H1 (cell line): ENCODE measurements around the gene DNAI2. TPM values are rescaled to one million over a fixed set of nuclear protein-coding genes. Genes with fewer than 3 reads are reported as not detected.

Experiments
- CTCF ChIA-PET: fragments of 300-600 bp; sonication (Branson Sonifier 250); formaldehyde crosslinking; loops from one replicate; lab custom pipeline; 2021; ENCODE audit not compliant: partially characterized antibody; lab: Charles Lee
- POLR2A ChIA-PET: fragments of 300-600 bp; sonication (Branson Sonifier 250); formaldehyde crosslinking; loops from one replicate; lab custom pipeline; 2021; ENCODE audit warnings: inconsistent platforms; ENCODE audit not compliant: partially characterized antibody; lab: Charles Lee
- DNase-seq, 2 experiments: peaks; one replicate each; pipeline versions ENCODE4 v3.0.0 to v3.0.0-alpha.2; 2010 to 2022; ENCODE audit warnings: low spot score in 2 of 2, low read depth in 1 of 2, mixed read lengths in 1 of 2
- FAIRE-seq: peaks from 2 replicates; lab custom pipeline; 2011; peaks lifted over from hg19 to GRCh38; lab: Jason Lieb, UNC
- H2AFZ ChIP-seq: 2 replicates; pipeline ENCODE4 v1.8.1; 2012; ENCODE audit warnings: low read length, inconsistent platforms
- H2AK5ac ChIP-seq: 2 replicates; pipeline ENCODE4 v1.6.1; 2013; ENCODE audit warnings: low read depth, low read length
- H2BK120ac ChIP-seq: replicated peaks from 2 replicates; pipeline ENCODE3; 2013; ENCODE audit warnings: low read depth, low read length, inconsistent platforms
- H2BK12ac ChIP-seq: 2 replicates; pipeline ENCODE4 v1.6.1; 2013; ENCODE audit warnings: low read depth, low read length
- H2BK15ac ChIP-seq: 2 replicates; pipeline ENCODE4 v1.6.1; 2013; ENCODE audit warnings: low read length
- H2BK20ac ChIP-seq: 2 replicates; pipeline ENCODE4 v1.6.1; 2013; ENCODE audit warnings: low read length
- H2BK5ac ChIP-seq: 2 replicates; pipeline ENCODE4 v1.6.1; 2013; ENCODE audit warnings: low read depth, low read length
- H3K14ac ChIP-seq: 2 replicates; pipeline ENCODE4 v1.6.1; 2013; ENCODE audit warnings: inconsistent platforms; ENCODE audit not compliant: insufficient read length
- H3K18ac ChIP-seq: 2 replicates; pipeline ENCODE4 v1.6.1; 2013; ENCODE audit warnings: low read length; ENCODE audit errors: extremely low read depth
- H3K23ac ChIP-seq: 2 replicates; pipeline ENCODE4 v1.6.1; 2013; ENCODE audit warnings: inconsistent platforms; ENCODE audit not compliant: insufficient read length
- H3K23me2 ChIP-seq: 2 replicates; pipeline ENCODE4 v1.6.1; 2013; ENCODE audit warnings: low read depth, low read length
- H3K27ac ChIP-seq: 2 replicates; pipeline ENCODE4 v1.6.1; 2011; ENCODE audit warnings: low read depth, low read length, inconsistent platforms
- H3K27me3 ChIP-seq, 4 experiments: replicated peaks in 1 of 4; 1 replicate in 1 of 4; 2 replicates in 3 of 4; pipeline versions ENCODE4 v1.6.1 to v1.8.1; 2011 to 2013; ENCODE audit warnings: low read length in 3 of 4, mild to moderate bottlenecking in 3 of 4, inconsistent platforms in 2 of 4, mixed read lengths in 2 of 4, moderate library complexity in 1 of 4; ENCODE audit not compliant: control insufficient read depth in 3 of 4, insufficient read depth in 3 of 4; ENCODE audit errors: extremely low read depth in 1 of 4
- H3K36me3 ChIP-seq, 4 experiments: 2 replicates each; pipeline versions ENCODE4 v1.6.1 to v1.8.1; 2011 to 2013; ENCODE audit warnings: mild to moderate bottlenecking in 4 of 4, low read length in 3 of 4, moderate library complexity in 2 of 4, control low read depth in 1 of 4, inconsistent platforms in 1 of 4; ENCODE audit not compliant: insufficient read depth in 4 of 4, control insufficient read depth in 2 of 4
- H3K4ac ChIP-seq: replicated peaks from 2 replicates; pipeline ENCODE3; 2013; ENCODE audit warnings: low read length, low read depth, mixed read lengths, inconsistent platforms; ENCODE audit not compliant: insufficient read length
- H3K4me1 ChIP-seq, 4 experiments: replicated peaks in 1 of 4; 1 replicate in 1 of 4; 2 replicates in 3 of 4; pipeline versions ENCODE4 v1.6.1 to v1.8.1; 2011 to 2013; ENCODE audit warnings: low read length in 3 of 4, inconsistent platforms in 2 of 4, mixed read lengths in 1 of 4; ENCODE audit not compliant: insufficient read depth in 4 of 4, control insufficient read depth in 3 of 4
- H3K4me2 ChIP-seq, 2 experiments: 2 replicates each; pipeline versions ENCODE4 v1.6.1 to v1.8.1; 2011 to 2013; ENCODE audit warnings: low read depth in 2 of 2, low read length in 2 of 2, control low read depth in 1 of 2, inconsistent platforms in 1 of 2, mild to moderate bottlenecking in 1 of 2; ENCODE audit not compliant: insufficient read depth in 1 of 2
- H3K4me3 ChIP-seq, 4 experiments: fragments of 200-600, 300-600 bp in 1 of 4; sonication (generic), shearing (Covaris generic), sonication (Bioruptor Twin) in 1 of 4; 2 replicates each; pipeline versions ENCODE4 v1.5.1 to v1.8.1; 2011 to 2016; ENCODE audit warnings: low read length in 4 of 4, low read depth in 3 of 4, control low read depth in 2 of 4, inconsistent platforms in 2 of 4, mild to moderate bottlenecking in 2 of 4, mixed read lengths in 1 of 4, moderate library complexity in 1 of 4; ENCODE audit not compliant: insufficient read depth in 2 of 4; ENCODE audit errors: extremely low read depth in 1 of 4
- H3K56ac ChIP-seq: replicated peaks from 2 replicates; pipeline ENCODE3; 2013; ENCODE audit warnings: low read depth, mild to moderate bottlenecking, mixed read lengths, low read length, inconsistent platforms; ENCODE audit not compliant: insufficient read length
- H3K79me1 ChIP-seq: 2 replicates; pipeline ENCODE4 v1.6.1; 2013; ENCODE audit warnings: low read depth, low read length, control low read depth
- H3K79me2 ChIP-seq, 2 experiments: 2 replicates each; pipeline versions ENCODE4 v1.6.1 to v1.8.1; 2012 to 2013; ENCODE audit warnings: low read length in 2 of 2, mild to moderate bottlenecking in 2 of 2, inconsistent platforms in 1 of 2; ENCODE audit not compliant: insufficient read depth in 2 of 2, control insufficient read depth in 1 of 2
- H3K9ac ChIP-seq, 4 experiments: replicated peaks in 1 of 4; 1 replicate in 1 of 4; 2 replicates in 3 of 4; pipeline versions ENCODE4 v1.6.1 to v1.8.1; 2011 to 2013; ENCODE audit warnings: low read depth in 3 of 4, low read length in 3 of 4, control low read depth in 2 of 4, mild to moderate bottlenecking in 2 of 4, moderate library complexity in 2 of 4, inconsistent platforms in 1 of 4; ENCODE audit errors: extremely low read depth in 1 of 4
- H3K9me3 ChIP-seq, 2 experiments: 2 replicates each; pipeline versions ENCODE4 v1.6.1 to v1.8.1; 2012 to 2013; ENCODE audit warnings: mild to moderate bottlenecking in 2 of 2, moderate library complexity in 2 of 2, control low read depth in 1 of 2, inconsistent platforms in 1 of 2, low read depth in 1 of 2, low read length in 1 of 2, mixed read lengths in 1 of 2; ENCODE audit not compliant: insufficient read depth in 2 of 2
- H4K20me1 ChIP-seq, 2 experiments: replicated peaks in 1 of 2; 2 replicates each; pipeline versions ENCODE3 to v1.8.1; 2011 to 2013; ENCODE audit warnings: inconsistent platforms in 2 of 2, low read length in 2 of 2, mild to moderate bottlenecking in 1 of 2; ENCODE audit not compliant: insufficient read depth in 2 of 2, control insufficient read depth in 1 of 2
- H4K5ac ChIP-seq: 2 replicates; pipeline ENCODE4 v1.6.1; 2013; ENCODE audit warnings: low read length, low read depth, mixed read lengths, inconsistent platforms; ENCODE audit not compliant: insufficient read length
- H4K8ac ChIP-seq: 2 replicates; pipeline ENCODE4 v1.8.0; 2013; ENCODE audit warnings: mild to moderate bottlenecking, moderate library complexity, low read length, inconsistent platforms; ENCODE audit not compliant: insufficient read depth; ENCODE audit errors: extremely low read depth
- H4K91ac ChIP-seq: replicated peaks from 2 replicates; pipeline ENCODE3; 2013; ENCODE audit warnings: low read length, mixed read lengths, inconsistent platforms; ENCODE audit not compliant: insufficient read length
- GABPA ChIP-seq: IDR thresholded peaks from 2 replicates; pipeline ENCODE4 v1.6.1; 2011; ENCODE audit warnings: mild to moderate bottlenecking, low read length, moderate library complexity, borderline replicate concordance; ENCODE audit not compliant: insufficient read depth
- GTF2F1 ChIP-seq: IDR thresholded peaks from 2 replicates; pipeline ENCODE4 v1.6.1; 2012; ENCODE audit warnings: low read depth, low read length, improper control_type of control experiment, borderline replicate concordance
- KDM5A ChIP-seq: fragments of 200-600 bp; IDR thresholded peaks from 2 replicates; pipeline ENCODE4 v1.7.1; 2012; ENCODE audit warnings: mild to moderate bottlenecking, low read length, inconsistent platforms, mixed read lengths
- POLR2AphosphoS5 ChIP-seq: IDR thresholded peaks from 2 replicates; pipeline ENCODE4 v1.6.1; 2011; ENCODE audit warnings: low read depth, low read length
- RXRA ChIP-seq: IDR thresholded peaks from 2 replicates; pipeline ENCODE4 v1.6.1; 2011; ENCODE audit warnings: low read depth, mild to moderate bottlenecking, low read length, moderate library complexity; ENCODE audit not compliant: insufficient read depth
- SP2 ChIP-seq: IDR thresholded peaks from 2 replicates; pipeline ENCODE4 v1.6.1; 2012; ENCODE audit warnings: mild to moderate bottlenecking, low read length, inconsistent platforms
- SUZ12 ChIP-seq: fragments of 200-600 bp; sonication (generic); IDR thresholded peaks from 2 replicates; pipeline ENCODE4 v1.6.1; 2012; ENCODE audit warnings: mild to moderate bottlenecking, inconsistent platforms, low read length, moderate library complexity, mixed read lengths
- TCF12 ChIP-seq: IDR thresholded peaks from 2 replicates; pipeline ENCODE4 v1.6.1; 2011; ENCODE audit warnings: low read depth, mild to moderate bottlenecking, low read length
- TEAD4 ChIP-seq: IDR thresholded peaks from 2 replicates; pipeline ENCODE4 v1.6.1; 2012; ENCODE audit warnings: low read depth, low read length, inconsistent platforms, mixed read lengths
- WGBS, 2 experiments: shearing (Covaris generic) in 1 of 2; methylation state at CpG; one replicate each; pipeline versions ENCODE4 v1.1.6 to v1.1.7; 2013 to 2015; ENCODE audit warnings: low lambda C conversion rate in 2 of 2, mixed read lengths in 2 of 2, inconsistent platforms in 1 of 2, low coverage in 1 of 2, missing lambda C conversion rate in 1 of 2; ENCODE audit not compliant: insufficient replicate concordance in 2 of 2, insufficient coverage in 1 of 2, insufficient read length in 1 of 2; ENCODE audit errors: extremely low coverage in 1 of 2, missing lambda C conversion rate in 1 of 2; 5-methylcytosine and 5-hydroxymethylcytosine counted together
- polyA plus RNA-seq, 7 experiments: library from polyadenylated mRNA; depleted of rRNA in 3 of 7; stranded (reverse) in 5 of 7; unstranded in 2 of 7; fragments of >200 nt in 5 of 7; fragments of 200-250 nt in 2 of 7; gene quantifications; 1 replicate in 5 of 7; 2 replicates in 1 of 7; 4 replicates in 1 of 7; pipeline versions ENCODE4 v1.2.1 to v1.2.3, GENCODE V29; 2011 to 2013; ENCODE audit warnings: missing spikeins in 2 of 7, mixed read lengths in 2 of 7
- total RNA-seq: library from RNA; stranded (reverse); fragmentation: NEBNext Ultra II Directional; extraction: Animal tissue kit (Norgen Biotek cat#: 25700); gene quantifications from 2 replicates; pipeline ENCODE4 v1.2.1, GENCODE V29; 2021

DNAI2 gene
- total and polyA plus RNA-seq, 2 of the 8 experiments (the other 6 are each of a cell fraction or from before 2014, with no cell fraction given), result 0.08 to 0.15 TPM

DNA sequence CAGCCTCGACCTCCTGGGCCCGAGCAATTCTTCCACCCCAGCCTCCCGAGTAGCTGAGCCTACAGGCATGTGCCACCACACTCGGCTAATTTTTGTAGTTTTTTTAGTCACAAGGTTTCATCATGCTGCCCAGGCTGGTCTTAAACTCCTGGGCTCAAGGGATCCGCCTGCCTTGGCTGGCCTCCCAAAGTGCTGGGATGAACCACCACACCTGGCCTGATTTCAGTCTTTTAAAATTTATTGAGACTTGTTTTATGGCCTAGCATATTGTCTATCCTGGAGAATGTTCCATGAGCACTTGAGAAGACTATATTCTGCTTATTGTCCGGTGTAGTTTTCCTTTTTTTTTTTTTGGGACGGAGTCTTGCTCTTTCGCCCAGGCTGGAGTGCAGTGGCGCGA lies 18.5 kb downstream of the DNAI2 start:
- H2BK120ac ChIP-seq, result no peak overlapping the region
- WGBS, 2 experiments, result 90% methylated on average over 6 of the region's 10 CpGs; no CpG with 5 or more reads in 1 of the 2 experiments
- no peak overlapping the region for H2BK15ac ChIP-seq
- H3K79me1 ChIP-seq, result no peaks in the 10 kb centered on the region
- H3K36me3 ChIP-seq, result no peaks in the 10 kb centered on the region
- H3K9me3 ChIP-seq, result no peaks in the 10 kb centered on the region
- no peak overlapping the region for H3K4me2 ChIP-seq
- H3K9ac ChIP-seq, result no peak overlapping the region
- H3K14ac ChIP-seq, result no peak overlapping the region
- POLR2A ChIA-PET, result no interaction called here
- CTCF ChIA-PET, result interaction anchor here (1.5 to 1.6 kb wide), 2 partner anchors 10 to 60 kb away, joined by 3 to 6 read pairs; no protein-coding TSS in a partner anchor
- H3K79me2 ChIP-seq, result no peaks in the 10 kb centered on the region
- no peak overlapping the region for H2AFZ ChIP-seq
- H4K8ac ChIP-seq, result no peak overlapping the region
- no peak overlapping the region for H3K56ac ChIP-seq
- DNase-seq (no peak), FAIRE-seq (no peak)
- H3K4me1 ChIP-seq, result no peaks in the 10 kb centered on the region
- no peaks in the 10 kb centered on the region; a peak in 1 of 7 replicates for H3K27me3 ChIP-seq
- no peak overlapping the region for H3K18ac ChIP-seq
- H3K4ac ChIP-seq, result no peak overlapping the region
- H3K23me2 ChIP-seq, result no peaks in the 10 kb centered on the region
- no peak overlapping the region for H2BK5ac ChIP-seq
- H3K4me3 ChIP-seq, result no peak overlapping the region
- H2BK20ac ChIP-seq, result no peak overlapping the region
- H2AK5ac ChIP-seq, result no peak overlapping the region
- TF ChIP-seq GABPA (no peak), GTF2F1 (no peak), TCF12 (no peak), TEAD4 (no peak), KDM5A (no peak), SP2 (no peak), SUZ12 (no peak), RXRA (no peak), POLR2AphosphoS5 (no peak)
- H2BK12ac ChIP-seq, result no peak overlapping the region
- H3K23ac ChIP-seq, result no peak overlapping the region
- H4K91ac ChIP-seq, result no peak overlapping the region
- H4K5ac ChIP-seq, result no peak overlapping the region
- H4K20me1 ChIP-seq, result no peaks in the 10 kb centered on the region
- no peak overlapping the region for H3K27ac ChIP-seq
